Activated T-cell treated with anti-CD3 and anti-CD28 coated beads for 48 hours (primary cell): ENCODE results near the gene HOXA7.

Experiments used
- DNase-seq: peaks from one replicate; pipeline ENCODE4 v3.0.0-alpha.2; 2020; ENCODE audit warnings: low read depth

HOXA7 gene

DNA sequence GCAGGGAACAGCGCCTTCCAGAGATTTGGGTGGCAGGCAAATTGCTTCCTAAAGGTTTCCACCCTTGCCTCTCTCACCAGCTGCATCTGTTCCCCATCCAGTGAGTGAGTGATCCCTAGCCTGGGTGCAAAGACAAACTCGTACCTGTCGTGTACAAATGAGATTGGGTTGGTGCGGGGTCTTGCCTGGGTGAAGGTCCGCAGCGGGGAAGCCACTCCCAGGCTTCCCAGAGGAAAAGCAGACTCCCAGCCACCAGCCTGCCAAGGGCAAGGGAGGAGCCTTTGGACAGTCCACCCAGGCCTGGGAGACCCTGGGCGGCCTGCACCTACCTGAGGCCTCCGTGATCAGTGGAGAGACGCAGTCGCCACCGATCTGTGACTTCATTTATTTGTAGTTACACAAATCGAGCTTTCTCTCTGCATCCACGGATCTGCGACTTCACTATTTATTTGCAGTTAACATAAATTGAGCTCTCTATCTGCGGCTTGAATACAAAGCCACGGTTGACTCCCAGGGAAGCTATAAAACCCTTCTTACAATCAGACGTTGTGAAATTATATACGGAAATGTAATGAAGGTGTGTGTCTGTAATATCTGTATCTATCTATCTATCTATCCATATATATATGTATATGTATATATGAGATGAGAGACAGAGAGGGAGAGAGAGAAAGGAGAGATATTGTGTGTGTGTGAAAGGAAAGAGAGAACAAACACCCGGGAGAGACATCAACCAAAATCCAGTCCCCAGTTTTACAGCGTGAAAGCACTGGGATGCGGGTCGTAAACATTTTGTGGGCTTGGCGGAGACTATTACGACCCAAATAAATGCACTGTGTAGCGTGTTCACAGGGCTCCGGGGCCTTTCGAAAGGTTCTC lies 3.0 kb upstream of the HOXA7 start:
- DNase-seq = no peak

DNA sequence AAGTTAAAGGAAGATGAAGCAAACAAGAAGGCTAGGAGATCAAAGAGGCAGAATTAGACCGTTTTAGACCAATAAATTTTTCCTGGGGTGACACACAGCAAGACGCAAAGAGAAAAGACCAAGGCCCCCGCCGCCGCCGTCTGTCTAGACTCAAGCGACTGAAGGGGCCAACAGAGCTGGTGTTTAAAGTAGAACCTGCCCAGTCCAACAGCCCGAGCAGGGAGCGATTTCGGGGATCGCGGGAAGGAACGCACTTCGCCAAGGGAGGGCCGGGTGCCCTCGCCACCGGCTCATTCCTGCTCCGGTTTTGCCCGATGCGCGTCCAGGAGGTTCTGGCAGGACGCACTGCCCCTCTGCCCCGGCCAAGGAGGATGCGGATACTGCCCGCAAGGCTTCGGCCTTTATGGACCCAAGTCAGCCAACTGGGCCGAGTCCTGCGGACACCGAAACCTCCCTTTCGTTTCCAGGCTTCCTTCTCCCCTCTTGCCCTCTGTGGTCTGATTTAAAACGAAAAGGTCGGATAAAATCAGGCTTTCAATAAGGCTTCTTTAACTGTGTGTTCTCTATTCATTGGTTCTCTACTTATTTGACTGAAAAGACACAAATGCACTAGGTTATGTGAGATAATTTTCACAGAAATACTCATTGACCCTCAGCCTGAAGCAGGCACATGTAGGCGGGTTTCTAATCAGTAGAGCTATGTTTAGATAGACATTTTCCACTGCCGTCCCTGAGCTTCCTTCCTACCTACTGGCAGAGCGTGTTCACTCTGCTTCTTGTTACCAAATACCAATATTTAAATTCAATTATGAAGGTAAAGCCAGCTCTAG lies 2.2 kb upstream of the HOXA7 start:
- DNase-seq = no peak

DNA sequence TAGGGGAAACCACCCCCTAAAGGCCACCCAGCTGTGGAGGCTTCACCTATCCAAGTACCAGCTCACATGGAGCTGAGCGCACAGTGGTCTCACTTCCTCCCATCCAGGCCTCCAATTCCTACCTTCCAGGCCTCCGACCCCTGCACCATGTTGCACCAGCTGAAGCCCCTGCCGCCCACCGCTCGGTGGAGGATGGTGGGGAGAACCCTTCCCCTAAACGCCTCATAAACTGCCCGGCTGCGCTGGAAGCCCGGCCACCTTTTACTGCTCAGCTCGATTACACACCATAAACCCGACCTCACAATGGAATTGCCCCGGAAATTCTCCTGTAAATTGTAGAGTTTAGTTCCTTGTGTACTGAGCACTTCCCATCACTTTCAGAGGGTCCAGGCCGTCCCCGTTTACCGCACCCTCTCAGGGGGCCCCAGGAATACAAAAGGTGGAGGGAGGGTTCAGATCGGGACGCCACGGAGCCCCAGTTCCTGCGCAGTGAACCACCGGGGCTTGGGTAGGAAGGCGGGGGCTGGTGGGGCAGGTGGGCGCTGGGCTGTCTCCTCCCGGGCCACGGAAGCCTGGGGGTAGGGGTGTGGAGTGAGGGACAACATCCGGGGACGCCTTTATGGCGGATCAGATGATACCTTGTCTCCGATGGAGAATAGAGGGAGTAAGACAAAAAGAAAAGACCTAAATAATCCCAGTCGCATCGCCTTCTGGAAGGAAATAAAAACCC lies 1.4 kb upstream of the HOXA7 start:
- DNase-seq = no peak

DNA sequence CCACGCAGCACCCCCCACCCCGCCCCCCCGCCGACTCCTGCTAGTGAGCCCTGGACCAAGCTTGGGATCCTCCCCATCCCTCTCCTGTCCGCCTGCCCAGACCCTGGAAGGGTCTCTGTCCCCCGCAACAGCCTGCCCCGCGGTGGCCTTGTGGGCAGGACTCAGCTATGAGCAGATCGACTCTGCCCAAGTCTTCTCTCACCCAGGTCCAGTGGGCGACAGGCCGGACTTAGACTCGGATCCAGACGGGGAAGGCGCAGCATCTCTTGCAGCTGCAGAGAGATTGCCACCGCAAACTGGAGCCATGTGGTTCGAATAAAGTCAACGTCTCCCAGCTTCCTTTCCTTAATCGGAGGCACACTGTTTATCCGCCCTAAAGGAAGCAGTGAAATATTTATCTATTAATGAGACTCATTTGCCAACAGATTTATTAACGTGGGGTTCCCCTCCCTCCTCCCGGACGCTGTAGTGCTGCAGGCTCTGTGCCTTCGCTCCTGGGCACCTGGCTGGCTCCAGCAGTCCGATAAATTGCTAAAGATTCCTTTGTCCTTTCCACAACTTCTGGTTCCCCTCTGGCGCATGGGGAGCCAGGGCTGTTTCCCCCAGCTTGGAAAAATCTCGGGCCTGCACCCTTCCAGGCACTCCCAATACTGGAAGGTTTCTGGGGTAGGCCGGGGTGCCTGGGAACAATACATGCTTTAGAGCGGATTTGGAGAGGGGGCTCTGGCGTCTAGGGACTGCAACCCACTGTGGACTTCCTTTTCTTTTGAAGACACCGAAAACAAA lies 634 bp upstream of the HOXA7 start:
- no peak for DNase-seq

DNA sequence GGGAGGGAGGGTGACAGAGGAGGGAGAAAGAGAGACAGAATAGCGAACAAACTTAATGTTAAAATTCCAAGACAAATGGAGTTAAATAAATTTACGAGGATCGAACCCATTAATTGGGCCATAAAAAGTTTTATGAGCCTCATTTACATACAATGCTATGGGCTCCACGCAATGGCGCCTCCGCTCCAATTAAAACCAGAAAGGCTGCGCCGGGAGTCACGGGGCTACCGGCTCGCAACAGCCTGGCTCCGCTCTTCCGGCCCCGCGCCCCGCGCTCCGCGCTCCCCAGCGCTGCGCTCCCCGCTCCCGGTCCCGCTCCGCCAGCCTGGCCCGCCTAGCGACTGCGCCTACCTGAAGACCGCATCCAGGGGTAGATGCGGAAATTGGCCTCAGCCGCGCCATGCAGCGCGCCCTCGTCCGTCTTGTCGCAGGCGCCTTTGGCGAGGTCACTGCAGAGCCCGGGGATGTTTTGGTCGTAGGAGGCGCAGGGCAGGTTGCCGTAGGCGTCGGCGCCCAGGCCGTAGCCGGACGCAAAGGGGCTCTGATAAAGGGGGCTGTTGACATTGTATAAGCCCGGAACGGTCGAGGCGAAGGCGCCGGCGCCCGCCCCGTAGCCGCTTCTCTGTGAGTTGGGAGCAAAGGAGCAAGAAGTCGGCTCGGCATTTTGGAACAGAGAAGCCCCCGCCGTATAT lies 513 bp downstream of the HOXA7 start:
- no peak for DNase-seq

DNA sequence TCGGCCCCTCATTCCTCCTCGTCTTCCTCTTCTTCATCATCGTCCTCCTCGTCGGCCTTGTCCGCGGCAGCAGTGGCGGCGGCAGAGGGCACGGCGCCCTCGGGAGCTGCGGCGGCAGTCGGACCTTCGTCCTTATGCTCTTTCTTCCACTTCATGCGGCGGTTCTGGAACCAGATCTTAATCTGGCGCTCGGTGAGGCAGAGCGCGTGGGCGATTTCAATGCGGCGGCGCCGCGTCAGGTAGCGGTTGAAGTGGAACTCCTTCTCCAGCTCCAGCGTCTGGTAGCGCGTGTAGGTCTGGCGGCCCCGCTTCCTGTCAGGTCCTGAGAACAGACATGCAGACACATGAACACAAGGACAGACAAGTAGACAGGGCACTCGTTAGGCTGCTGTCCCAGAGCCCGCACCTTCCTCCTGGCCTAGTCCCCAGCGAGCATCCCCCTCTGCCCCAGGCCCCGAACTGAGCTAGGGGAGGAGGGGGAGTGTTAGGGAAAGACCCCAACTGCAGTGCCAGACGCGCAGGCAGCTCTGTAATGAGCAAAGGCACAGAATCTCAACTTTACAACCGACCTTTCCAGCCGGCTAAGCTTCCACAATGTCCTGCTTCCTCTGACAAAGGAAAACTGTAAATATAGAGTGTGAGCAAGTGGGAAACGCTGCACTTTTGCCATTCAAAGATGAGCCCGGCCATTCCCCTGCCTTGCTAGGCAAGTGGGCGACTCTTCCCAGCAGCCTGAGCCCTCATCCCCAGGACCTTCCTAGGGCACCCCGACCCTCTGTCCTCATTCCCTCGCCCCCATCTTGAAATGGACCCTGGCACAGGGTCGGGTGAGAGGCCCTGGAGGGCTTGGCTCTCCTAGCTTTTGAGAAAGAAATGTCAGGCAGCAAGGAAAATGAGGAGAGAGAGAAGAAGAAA lies 1.3 kb downstream of the HOXA7 start:
- DNase-seq = no peak

DNA sequence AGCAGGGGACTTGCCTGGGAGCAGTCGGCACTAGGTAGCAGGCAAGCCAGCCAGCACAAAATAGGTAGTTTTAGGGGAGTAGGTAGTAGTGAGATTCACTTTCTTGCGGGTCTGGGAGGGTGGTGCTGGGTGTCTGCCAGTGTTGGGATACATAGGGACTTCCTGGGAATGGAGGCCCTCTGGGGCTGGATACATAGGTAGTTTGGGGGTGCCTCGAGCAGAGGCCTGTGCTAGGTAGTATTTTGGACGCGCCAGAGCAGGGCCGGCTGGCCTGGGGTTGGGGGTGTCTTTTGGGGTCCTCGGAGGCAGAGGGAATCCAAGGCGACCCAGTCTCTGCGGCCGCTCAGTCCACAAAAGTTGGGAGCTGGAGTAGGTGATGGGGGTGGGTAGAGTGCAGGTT lies 2.1 kb downstream of the HOXA7 start:
- no peak for DNase-seq

DNA sequence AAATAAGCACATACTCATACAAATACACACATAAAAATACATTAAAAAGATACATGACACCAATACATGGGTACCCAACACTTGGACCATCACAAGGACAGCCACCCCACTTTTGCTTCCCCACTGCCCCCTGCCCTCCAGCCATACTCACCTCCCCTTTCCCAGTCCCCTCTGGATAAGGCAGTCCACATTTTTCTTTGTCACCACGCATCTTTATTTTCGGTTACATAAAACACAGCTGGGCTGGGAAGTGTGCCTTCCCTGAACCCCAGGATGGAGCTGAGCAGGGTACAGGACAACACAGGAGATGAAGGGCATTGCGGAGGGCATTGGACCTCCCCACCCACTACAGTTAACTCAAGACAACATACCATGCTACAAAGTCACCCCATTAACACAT lies 2.9 kb downstream of the HOXA7 start:
- no peak for DNase-seq

DNA sequence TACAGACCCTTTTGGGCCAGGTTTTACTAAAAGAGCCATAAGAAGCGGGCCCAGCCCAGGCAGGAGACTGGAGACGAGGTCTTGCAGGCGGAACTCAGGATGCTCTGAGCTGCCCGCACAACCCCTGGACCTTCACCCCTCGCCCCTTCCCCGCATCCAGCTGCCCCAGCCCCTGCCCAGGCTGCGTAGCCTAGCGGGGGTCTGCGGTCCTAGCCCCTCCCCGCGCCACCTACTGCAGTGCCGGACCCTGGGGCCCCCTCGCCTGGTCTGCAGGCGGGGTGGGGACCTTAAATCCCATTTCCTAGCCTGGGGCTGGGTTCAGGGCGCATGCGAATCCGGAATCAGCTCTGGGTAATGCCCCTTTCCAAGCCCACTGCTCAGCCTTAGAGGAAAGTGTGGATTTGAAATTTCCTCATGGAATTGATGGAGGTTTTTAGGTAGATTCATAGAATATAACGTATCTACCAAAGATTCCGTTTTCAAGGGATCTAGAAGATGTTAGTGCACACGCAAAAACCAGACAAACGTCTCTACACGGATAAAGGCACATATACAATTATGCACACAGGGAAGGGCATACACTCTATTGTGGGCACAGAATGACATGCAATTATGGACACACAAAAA lies 3.5 kb downstream of the HOXA7 start:
- DNase-seq = no peak

DNA sequence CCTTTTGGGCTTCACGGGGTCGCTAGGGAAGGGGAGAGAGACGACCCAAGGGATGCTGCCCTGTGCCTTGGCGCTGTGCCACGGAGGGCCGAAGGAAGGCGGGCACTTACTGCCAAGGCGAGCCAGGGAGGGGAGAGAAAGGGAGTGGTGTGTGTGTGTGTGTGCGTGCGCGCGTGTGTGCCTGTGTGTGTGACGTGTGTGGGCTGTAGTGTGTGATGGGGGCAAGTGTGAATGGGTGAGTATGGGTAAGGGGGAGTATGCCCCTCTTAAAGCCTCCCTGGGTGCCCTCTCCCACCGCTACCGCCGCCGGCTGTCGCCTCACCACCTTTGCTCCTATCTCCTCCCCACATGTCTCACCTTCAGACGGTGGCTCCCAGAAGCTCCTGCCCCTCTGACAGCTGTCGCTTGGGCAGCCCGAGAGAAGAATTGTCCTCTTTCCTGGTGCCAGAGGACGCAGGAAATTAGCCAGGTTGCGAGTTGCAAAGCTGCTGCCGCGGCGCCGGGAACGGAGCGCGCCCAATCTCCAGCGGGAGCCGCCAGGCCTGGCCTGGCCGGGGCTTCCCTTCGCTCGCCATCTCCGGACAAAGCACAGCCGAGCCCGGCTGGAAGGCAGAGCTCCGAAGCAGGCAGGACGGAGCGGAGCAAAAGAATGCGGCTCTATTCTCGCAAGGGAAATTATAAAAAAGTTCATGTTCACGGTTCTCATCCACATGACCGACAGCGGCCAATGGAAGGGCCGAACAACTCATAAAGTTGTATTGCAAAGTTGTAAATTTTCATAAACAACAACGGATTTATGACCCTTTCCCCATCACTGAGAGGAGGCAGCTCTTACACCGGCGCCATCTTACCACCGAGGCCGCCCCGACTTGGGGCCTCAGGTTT lies 4.3 kb downstream of the HOXA7 start, which contains the start of gene HOXA3:
HOXA3 (minus strand) TSS at position 653 of the 885 bp plus-strand sequence. CDS start 41,943 bp downstream, outside the sequence.
- DNase-seq = no peak

DNA sequence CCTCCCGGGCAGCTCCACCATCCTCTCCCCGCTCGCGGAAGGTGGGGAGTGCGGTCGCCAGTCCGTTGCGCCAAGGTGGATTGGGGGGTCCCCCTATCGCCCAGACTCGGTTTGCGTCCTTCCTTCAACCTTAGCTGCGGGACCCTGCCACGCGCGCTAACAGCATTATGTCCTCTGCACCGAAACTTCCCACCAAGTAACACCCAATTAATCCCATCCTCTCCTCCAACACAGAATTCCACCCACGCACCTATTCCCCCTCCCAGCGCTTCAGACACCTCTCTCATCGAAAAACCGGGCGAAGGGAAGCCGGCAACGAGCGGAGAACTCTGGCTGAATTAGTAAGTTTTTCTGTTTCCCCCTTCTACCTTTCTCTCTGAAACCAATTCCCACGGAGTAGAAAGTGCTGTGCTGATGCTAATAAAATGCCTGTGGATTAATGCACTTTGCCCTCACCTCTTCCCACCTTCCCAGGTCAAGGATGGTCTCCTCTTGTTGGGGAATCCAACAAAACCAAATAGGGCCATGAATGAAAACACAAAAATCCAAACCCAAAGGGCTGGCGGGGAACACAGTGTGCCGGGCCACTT lies 5.0 kb downstream of the HOXA7 start:
- DNase-seq = no peak

DNA sequence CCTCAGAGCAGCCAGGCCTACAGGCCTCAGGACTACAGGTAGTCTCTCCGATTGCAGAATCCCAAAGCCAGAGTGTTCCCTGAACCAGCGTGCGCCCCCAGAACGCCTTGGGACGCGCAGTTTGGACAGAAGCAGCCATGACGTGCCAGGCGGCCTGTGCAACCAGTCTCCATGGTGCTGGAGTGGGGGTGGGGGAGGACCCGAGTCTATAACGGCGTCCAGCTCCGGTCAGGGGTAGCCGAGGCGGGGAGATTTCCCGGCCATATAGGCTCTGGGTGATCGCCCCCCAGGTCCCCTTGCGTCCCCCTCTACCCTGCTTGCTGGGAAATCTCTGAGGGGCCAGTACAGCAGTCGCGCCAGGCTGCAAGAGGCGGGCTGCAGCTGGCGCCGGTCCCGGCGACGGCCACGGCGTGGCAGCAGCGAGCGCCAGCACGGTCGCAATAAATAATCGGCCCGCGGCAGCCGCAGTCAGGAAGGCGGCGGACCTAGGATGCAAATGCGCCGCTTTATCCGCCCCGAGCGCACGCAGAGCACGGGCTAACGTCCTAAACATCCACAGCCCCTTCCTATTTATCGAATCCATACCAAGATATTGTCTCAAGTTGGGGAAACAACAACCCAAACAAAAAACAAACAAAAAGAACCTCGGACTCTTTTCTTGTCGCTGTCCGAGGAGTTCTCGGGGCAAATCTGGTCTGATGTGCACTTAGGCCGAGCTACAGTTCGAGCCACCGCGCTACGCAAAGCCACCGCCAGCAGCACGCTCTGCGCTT lies 5.7 kb downstream of the HOXA7 start:
- DNase-seq = peak; percentile 69

DNA sequence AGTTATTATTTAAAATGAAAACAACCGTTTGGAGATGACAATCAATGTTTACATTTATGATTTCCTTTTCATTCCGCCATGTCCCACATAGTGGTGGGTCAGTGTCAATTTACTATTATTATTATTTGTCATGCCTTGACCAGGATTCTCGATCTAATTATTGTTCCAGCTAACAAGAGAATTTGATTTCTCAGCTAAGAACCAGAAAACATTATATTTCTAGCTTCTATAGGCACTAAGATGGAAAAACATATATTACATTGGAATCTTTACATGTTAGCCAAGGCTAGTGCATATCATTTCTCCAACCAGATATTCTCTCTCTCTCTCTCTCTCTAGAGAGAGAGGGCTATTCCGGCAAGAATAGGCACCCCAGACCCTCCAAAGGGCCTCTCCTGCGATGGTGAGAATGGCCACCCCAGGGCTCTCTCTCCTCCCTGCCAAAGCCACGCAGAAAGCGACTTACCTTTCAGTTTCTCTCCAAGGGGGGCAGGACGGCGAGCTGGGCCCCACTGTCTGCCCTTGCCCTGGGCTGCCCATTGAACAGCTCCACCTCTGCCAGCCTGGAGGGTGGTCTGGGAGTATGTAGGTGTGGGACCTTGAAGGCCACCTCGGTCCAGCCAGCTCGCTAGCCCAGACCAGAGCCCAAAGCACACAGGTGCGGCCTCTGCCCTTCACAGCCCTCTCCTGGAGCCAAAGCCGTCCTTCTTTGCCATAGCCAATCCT lies 6.5 kb downstream of the HOXA7 start:
- DNase-seq = no peak

DNA sequence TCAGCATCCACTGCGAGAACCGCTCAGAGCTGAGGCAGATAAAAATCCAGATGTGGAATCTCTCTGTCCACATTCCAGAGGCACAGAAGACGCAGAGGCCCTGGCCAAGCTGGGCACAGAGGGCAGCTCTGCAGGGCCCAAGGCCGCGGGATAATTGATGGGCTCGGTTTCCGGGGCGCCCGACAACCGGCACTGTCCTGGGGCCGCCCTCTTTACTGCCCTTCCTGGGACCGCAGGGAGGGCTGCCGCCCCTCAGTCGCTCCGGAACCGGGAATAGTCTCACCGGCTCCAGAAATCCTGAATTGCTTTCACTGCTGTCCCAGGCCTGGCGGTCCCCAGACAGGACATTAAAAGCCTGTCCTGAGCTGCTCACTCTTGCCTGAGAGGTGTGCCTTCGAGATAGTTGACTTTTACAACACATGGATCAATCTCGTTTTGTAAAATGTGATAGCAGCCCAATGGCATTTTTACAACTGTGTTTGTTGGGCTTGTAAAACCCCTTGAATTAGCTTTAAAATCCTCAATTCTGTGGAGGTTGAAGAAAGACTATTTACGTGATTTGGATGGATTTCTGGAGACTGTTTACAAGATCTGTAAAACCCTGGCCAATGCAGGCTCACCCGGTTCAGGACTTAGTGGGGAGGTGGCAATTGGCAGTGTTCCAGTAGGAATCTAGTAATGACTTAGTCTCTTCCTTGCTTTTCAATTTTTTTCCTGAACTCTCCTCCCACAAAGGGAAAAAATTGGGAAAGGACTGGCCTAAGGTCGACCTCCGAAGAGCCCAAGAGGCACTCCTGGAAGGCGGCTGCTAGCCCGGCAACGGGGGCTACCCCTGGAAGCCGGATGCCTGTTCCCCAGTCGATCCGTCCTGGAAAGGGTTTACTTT lies 7.5 kb downstream of the HOXA7 start:
- DNase-seq = no peak

DNA sequence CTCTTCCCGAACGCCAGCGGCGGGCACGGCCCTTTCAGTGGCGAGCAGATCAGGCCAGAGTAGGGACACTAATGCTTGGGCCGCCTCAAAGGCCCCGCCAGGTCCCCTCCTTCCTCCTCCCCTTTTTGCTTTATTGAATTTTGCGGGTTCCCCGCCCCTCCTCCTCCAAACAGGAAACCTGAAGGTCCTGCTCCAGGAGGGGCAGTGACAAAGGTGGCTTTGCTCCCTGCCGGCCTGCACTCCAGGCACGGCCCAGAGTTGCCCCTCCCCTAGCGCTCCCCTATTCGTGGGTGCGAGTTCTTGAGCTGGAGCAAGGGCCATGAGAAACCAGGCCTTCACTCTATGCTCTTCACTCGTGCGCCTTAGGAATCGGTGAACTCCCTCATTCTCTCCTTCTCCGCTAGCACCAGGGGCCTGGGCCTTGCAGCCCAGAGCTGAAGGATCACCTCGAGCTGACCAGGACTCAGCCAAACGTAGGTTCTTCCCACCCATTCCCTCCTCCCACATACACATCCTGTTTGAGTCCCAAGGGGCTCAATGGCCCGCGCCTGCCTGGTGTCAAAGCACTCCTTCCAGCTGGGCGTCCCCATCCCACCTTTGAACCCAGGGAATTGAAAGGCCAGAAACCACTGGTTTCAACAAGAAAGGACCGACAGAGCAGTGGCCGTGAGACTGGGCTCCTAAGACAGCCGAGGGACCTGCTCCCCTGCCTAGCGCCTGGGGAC lies 8.3 kb downstream of the HOXA7 start:
- DNase-seq = no peak
